Lower leg skin (tissue), 3 donors: ENCODE measurements around the gene MPIG6B.

ENCODE experiments used
- POLR2A ChIP-seq, 2 donors: fragments of 450-650 bp; IDR thresholded peaks; one replicate each; pipeline ENCODE4 v1.6.1; 2016 to 2017; ENCODE audit warnings: antibody characterized with exemption in 2 of 2, mild to moderate bottlenecking in 1 of 2, moderate library complexity in 1 of 2
- TF ChIP-seq, protein P1 (sequence below), 3 donors: fragments of 450-650 bp; IDR thresholded peaks; one replicate each; pipeline ENCODE4 v1.5.1; 2016; ENCODE audit warnings: antibody characterized with exemption in 3 of 3, mild to moderate bottlenecking in 3 of 3, moderate library complexity in 2 of 3

- TF ChIP-seq POLR2A (IDR thresholded peaks at IDR 0.05), result no peak
- TF ChIP-seq, protein P1, sequence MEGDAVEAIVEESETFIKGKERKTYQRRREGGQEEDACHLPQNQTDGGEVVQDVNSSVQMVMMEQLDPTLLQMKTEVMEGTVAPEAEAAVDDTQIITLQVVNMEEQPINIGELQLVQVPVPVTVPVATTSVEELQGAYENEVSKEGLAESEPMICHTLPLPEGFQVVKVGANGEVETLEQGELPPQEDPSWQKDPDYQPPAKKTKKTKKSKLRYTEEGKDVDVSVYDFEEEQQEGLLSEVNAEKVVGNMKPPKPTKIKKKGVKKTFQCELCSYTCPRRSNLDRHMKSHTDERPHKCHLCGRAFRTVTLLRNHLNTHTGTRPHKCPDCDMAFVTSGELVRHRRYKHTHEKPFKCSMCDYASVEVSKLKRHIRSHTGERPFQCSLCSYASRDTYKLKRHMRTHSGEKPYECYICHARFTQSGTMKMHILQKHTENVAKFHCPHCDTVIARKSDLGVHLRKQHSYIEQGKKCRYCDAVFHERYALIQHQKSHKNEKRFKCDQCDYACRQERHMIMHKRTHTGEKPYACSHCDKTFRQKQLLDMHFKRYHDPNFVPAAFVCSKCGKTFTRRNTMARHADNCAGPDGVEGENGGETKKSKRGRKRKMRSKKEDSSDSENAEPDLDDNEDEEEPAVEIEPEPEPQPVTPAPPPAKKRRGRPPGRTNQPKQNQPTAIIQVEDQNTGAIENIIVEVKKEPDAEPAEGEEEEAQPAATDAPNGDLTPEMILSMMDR (IDR thresholded peaks at IDR 0.05), result no peak
These were observed 29.6 kb upstream of the MPIG6B start for GRCh38 chr6:31693535-31693934.
